ENCODE results near the gene NDUFS4. TPM values are rescaled to one million over a fixed set of nuclear protein-coding genes. Genes with fewer than 3 reads are reported as not detected.
"Not testable (repeated sequence)": the region's sequence is repeated elsewhere in the genome, so short reads cannot be mapped to it uniquely, and the experiment has no call there.

The NDUFS4 gene
- total RNA-seq, 1 donor from 2014 or later, result 93.9 TPM

GRCh38 chr5:53671447-53671846 is 111.0 kb downstream of the NDUFS4 start:
- no peak for DNase-seq

- DNase-seq, result no peak
Measured at GRCh38 chr5:53674121-53674520, 113.7 kb downstream of the NDUFS4 start.

GRCh38 chr5:53677632-53678031 is 117.2 kb downstream of the NDUFS4 start:
- no peak for DNase-seq

GRCh38 chr5:53678981-53679660 is 118.7 kb downstream of the NDUFS4 start:
- no peak for DNase-seq

GRCh38 chr5:53681079-53681478 is 120.6 kb downstream of the NDUFS4 start:
- no peak for DNase-seq

- no peak for DNase-seq
Measured at GRCh38 chr5:53691014-53691413, 130.6 kb downstream of the NDUFS4 start.

- DNase-seq, result no peak
Measured at GRCh38 chr5:53694520-53695022, 134.1 kb downstream of the NDUFS4 start.

GRCh38 chr5:53710405-53710804 is 150.0 kb downstream of the NDUFS4 start:
- DNase-seq, result not testable (repeated sequence)

GRCh38 chr5:53712327-53712726 is 151.9 kb downstream of the NDUFS4 start:
- DNase-seq, result no peak

- no peak for DNase-seq
Measured at GRCh38 chr5:53713978-53714666, 153.7 kb downstream of the NDUFS4 start.

- no peak for DNase-seq
Measured at GRCh38 chr5:53714667-53715010, 154.2 kb downstream of the NDUFS4 start.

GRCh38 chr5:53726121-53726520 is 165.7 kb downstream of the NDUFS4 start:
- no peak for DNase-seq

GRCh38 chr5:53730943-53731342 is 170.5 kb downstream of the NDUFS4 start:
- DNase-seq, result peak; percentile 97

Other genes with a start within 250 kb of the NDUFS4 start
- gene FST, start 80.0 kb upstream of the NDUFS4 start, total RNA-seq, result 15.0 and 45.0 TPM in 2 replicates

All from dermis blood vessel endothelial cell (primary cell).